HG03045 (cell line): ENCODE measurements around the gene SYNGR3.
"Not testable (repeated sequence)": the region's sequence is repeated elsewhere in the genome, so short reads cannot be mapped to it uniquely, and the experiment has no call there.

Experiments
- ATAC-seq: cut with Tn5 transposase; IDR thresholded peaks from one replicate; pipeline ENCODE4 v1.9.1; 2021; ENCODE audit warnings: mild to moderate bottlenecking, moderate library complexity; ENCODE audit not compliant: unreplicated experiment

Gene SYNGR3, protein sequence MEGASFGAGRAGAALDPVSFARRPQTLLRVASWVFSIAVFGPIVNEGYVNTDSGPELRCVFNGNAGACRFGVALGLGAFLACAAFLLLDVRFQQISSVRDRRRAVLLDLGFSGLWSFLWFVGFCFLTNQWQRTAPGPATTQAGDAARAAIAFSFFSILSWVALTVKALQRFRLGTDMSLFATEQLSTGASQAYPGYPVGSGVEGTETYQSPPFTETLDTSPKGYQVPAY

DNA sequence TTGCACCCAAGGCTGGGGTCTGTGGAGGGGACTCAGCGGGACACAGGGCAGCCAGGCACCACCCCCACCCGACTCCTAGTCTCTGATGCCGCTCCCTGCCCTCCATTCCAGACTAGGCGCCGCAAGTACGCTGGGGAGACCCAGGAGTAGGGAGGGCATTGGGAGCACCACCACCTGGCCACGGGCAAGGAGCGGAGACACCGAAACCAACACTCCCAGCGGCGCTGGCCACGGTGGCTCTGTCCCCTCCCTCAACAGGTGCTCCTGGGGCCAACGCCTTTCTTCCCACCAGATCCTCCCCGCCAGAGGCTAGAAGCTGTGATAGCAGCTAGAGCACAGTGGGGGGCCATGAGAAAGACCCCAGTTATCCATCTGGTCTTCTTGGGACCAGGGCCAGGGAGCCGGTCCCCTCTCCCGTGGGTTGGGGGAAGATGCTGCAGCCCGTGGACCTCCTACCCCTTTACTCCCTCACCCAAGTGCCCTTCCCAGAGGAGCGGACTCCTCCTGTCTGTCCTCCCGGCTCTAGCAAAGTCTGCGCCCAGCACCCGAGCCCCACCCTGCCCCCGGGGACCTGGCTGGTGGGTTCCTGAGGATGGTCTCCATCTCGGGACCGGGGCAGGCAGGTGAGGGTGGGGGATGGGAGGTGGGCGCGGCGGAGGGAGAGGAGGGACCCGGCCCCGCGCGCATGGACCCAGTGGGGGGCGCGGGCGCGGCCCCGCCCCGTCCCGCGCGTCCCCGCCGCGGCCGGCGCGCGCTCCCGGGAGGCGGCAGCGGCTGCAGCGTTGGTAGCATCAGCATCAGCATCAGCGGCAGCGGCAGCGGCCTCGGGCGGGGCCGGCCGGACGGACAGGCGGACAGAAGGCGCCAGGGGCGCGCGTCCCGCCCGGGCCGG is at the start of gene SYNGR3:
Gene SYNGR3, plus strand, starts transcription at position 762 of the 892 bp plus-strand sequence. CDS start 133 bp downstream, outside the sequence.
- no peak for ATAC-seq

DNA sequence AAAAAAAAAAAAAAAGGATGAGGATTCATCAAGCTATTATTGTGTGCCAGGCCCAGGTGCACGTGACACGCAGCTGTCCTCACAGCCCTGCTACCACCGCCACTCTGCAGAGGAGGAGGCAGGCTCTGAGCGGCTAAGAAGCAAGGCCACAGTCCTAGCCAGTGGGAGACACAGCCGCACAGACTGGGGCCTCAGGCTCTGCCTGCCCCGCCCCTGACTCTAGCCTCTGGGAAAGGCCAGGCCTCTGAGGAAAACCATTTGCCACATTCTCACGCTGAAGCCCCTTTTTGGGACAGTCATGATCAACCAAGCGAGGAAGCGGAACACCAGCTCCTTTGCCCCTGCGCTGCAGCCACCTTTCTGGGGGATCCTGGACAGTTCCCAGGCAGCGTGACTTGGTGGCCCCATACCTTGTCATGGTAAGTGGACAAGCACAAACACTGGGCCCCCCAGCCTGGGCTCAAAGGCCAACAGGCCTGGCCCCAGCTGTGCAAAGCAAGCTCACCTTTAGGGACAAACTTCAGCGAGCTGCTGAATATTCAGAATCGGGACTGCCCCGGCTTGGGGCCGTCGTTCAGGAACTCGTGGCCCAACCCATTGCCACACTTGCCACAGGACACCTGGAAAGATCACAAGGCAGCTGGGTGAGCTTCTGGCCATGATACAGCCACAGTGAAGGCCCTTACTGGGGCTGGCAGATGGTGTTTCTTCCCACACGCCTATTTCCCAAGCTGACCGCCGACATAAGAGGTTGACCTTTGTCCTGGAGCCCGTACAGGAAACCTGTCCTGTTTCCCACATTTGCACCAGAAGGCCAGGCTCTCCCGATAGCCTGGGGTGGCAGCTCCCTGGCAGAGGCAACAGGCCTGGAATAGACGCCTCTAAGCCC is 49.3 kb upstream of the SYNGR3 start:
- ATAC-seq: no peak

DNA sequence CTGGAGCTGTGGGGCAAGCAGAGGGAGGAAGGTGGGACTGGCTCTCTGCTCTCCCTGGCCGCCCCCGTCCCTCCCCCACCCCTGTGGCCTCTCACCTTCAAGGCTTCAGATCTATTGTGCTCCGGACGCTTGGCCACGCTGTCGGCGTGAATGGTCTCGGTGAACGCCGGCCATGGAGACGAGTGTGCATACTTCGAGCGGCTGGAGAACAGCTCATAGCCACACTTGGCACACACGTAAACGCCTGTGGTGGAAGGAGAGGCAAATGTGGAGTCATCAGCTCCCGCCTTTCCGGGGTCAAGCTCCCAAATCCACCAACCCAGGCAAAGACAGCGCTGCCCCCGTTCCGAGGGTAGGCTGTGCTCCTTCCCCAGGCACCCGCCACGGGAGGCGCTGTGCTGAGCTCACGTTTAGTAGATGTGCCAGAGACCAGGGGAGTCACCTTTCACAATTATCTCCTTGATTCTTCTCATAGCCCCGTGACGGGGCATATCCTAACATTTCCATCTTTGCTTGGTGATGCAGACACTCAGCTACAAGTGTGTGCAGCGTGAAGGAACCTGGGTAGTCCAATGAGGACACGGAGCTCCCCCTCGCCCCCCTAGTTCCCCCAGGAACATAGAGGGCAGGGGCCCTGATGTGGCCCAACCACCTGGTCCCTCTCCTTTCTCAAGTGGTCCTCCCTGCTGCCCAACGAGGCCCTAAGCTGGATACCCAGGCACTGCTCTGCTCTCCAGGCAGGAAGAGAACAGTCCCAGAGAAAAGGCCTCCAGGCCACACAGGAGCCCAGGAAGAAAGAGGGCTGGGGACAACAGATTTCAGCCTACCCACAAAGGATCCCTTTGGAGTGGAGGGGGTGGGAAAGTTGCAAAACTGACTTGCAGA is 48.4 kb upstream of the SYNGR3 start:
- ATAC-seq: no peak

DNA sequence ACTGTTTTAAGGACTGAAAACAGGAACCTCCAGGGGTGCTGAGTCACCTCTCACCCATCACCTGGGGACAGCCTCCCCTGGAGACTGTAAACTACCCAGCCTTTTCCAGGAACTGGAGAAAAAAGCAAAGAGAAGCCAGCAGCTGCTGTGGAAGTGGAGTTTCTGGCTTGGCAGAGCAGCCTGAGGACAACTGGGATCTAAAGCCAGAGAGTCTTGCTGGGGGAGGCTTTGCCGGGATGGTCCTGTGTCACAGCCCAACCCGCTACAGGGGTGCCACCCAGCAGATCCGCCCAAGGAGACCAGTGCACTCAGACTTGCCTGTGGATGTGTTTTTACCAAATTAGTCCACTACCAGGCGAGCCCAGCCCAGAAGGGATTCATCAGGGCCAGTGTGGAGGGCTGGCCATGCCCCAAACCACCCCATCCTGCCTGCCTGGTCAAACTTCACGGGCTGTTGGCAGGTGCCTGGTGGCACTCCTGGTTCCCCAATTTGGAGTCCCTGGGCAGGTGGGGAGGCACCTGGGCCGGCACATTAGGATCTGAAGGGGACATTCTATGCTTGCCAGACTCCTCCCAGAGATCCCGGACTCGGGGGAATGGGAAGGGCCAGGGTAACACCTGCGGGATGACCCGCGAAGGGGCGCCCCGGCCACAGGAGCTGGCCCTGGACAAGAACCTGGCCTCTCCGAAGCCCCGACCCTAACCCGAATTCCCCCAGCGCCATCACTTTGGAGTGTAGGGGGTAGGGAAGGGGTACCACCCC is 47.5 kb upstream of the SYNGR3 start:
- ATAC-seq: no peak

DNA sequence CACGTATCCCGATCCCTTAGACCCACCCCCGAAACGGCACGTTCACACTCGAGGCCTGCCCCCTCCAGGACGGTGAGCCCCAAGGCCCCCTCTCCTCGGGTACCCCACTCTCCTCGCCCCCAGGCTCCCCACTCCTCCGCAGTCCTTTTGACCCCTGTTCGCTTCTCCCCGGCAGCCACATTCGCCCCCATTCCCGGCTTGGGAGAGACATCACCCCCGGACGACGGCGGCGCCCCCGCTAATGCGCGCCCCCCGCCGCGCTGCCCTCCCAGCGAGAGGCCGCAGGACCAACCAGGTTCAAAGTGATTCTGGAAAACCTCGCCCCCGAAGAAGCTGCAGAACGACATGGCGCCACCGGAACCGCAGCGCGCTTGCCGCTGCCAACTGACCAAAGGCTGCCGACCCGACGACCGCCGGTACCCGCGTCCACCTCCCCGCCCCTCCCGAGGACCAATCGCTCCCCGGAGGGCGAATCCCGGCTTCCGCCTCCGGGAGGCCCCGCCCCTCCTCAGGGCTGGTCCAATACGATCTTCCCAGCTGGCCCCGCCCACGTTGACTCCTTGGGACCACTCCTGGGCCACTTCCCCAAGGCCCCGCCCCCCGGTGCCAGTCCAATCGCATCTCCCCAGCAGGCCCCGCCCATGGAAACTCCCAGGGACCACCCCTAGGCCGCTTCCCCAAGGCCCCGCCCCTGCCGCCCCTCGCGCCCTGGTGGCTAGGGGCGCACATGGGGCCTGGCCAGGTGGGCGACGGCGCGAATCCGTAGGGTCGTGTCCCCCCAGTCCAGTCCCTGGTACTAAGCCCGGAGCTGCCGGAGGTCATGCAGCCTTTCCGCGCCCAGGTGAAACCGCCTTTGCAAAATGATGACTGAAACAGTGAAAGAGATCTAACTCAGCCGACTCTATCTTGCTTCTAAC is 46.7 kb upstream of the SYNGR3 start, which contains the start of gene MSRB1:
Gene MSRB1, minus strand, starts transcription at position 390 of the 917 bp plus-strand sequence. Its CDS starts 43 bp downstream, at position 347.
- ATAC-seq: peak; percentile 93

DNA sequence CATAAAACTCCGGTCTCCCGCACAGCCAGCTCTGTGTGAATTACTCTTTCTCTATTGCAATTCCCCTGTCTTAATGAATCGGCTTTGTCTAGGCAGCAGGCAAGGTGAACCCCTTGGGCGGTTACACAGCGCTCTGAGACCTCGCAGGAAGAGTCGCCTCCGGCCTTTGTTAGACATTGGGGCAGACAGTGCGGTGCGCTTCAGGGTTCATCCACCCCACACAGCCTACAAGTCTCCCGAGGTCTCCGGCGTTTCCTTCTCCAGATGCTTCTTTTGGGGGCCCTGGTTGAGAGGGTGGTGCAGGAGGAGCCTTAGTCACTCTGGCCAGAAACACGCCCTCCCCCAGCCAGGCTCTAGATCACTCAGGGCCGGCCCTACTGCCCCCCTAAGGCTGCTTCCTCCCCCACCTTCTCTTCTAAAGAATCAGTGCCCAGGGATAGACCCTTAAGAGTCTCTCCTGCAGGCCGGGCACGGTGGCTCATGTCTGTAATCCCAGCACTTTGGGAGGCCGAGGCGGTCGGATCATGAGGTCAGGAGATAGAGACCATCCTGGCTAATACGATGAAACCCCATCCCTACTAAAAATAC is 45.1 kb upstream of the SYNGR3 start:
- no peak for ATAC-seq

DNA sequence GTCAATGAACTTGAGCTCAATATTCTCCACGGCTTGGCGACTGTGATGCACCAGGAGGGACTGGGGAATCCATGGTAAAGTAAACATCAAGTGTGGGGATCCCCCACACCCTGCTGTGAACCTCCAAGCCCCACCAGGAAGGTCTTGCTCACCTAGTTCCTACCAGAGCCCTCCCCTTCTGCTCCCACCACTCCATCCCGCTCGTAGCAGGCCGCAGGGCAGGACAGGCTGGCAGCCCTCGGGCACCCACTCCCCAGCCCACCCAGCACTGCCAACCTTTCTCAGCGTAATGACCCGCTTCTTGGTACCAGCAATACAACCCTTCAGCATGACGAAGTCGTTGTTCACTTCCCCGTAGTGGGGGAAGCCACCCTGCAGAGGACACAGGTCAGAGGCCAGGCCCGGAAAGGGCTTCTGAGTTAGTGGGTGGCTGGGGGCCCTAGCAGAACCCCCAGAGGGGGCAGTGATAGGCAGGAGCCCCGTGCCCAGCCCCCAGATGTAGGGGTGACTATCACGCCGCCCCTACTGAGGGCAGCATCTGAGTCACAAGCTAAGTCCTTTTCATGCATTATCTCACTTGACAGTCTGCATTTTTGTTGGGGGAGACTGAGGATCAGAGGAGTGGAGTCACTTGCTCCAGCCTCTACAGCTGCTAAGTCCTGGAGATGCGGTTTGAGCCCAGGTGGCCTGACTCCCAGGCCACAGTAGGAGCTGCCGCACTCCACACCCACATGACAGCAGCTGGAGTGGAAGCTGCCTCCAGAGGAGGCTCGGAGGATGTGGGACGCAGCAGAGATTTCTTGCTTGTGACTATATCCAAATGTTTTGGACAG is 44.0 kb upstream of the SYNGR3 start:
- no peak for ATAC-seq

DNA sequence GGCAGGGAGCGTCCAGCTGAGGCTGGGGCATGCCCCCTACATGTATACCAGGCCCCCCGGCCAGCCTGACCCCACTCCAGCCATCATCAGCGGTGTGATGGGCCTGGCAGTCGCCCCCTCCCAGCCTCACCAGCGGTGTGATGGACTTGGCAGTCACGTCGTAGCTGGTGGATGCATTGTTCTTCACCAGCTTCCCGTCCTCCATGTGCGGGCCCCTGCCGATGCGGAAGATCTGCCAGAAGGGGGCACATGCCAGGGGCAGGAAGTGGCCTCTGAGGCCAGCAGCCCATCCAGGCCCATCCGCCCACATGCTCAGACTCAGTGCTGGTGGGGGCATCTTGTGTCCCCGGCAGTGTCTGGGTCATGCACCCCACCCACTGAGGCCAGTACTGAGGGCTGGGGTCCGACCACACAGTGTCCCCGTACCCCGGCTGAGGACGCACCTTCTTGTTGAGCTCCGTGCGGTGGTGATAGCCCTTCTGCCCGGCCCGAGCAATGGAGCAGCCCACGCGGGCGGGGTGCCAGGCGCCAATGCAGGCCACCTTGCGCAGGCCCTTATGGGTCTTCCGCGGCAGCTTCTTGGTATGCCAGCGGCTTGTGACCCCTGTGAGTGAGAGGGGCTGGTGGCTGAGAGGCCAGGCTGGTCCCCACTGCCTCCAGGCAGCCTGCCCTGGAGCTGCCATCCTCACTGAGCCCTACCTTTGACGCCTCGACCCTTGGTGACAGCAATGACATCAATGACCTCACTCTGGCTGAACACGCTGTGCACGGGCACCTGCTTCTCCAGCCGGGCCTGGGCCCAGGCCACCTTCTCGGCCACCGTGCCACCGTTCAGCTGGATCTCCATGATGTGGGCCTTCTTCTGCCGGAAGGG is 43.0 kb upstream of the SYNGR3 start:
- ATAC-seq: no peak

DNA sequence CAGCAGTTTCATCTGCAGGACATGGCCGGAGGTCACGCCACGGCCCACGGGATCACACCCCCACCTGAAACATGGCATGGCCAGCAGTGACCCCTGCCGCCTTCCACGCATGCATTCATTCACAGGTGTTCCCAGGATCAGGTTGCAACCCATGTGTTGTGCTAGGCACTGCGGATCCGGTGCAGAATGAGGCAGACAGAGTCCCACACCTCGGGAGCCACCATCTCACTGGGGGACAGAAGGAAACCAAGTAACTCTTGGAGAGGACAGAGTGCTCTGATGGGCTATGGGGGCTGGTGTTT is 42.5 kb upstream of the SYNGR3 start:
- no peak for ATAC-seq

DNA sequence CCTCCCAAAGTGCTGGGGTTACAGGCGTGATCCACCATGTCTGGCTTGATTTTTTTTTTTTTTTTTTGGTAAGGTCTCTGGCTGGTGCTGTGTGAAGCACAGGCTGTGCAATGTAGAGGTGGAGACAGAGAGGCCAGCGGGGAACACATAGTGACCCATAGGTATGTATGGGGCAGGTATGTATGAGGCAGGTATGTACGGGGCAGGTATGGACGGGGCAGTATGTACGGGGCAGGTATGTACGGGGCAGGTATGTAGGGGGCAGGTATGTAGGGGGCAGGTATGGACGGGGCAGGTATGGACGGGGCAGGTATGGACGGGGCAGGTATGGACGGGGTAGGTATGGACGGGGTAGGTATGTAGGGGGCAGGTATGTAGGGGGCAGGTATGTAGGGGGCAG is 40.3 kb upstream of the SYNGR3 start:
- no peak for ATAC-seq

DNA sequence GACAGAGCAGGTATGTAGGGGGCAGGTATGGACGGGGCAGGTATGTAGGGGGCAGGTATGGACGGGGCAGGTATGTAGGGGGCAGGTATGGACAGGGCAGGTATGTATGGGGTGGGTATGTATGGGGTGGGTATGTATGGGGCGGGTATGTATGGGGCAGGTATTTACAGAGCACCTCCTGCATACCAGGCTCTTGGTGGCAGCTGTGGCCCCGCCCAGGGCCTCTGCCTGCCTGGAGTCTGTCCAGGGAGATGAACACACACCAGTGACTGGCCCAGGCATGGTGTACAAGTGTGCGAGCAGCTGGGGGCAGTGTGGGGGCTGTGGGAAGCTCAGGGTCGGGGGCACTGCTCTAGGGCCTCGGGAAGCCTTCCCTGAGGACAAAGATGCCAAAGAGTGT is 39.7 kb upstream of the SYNGR3 start:
- ATAC-seq: no peak

DNA sequence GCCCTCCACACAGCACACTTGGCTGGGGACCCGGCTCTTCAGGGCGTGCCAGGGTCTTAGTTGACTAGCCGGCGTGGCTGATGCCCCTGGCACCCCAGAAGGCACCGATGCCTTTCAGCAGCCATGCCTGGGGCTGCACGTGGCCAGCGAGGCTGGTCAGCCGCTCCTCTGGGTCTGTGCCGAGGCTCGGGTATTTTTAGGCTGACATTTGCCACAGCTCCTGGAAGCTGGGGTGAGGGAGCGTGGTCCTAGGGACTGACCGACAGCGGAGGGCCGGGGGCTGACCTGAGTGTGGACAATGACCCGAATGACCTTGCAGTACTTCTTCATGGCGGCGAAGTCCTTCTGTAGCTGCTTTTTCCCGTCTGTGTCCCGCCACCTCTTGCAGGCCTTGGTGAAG is 39.2 kb upstream of the SYNGR3 start:
- no peak for ATAC-seq

DNA sequence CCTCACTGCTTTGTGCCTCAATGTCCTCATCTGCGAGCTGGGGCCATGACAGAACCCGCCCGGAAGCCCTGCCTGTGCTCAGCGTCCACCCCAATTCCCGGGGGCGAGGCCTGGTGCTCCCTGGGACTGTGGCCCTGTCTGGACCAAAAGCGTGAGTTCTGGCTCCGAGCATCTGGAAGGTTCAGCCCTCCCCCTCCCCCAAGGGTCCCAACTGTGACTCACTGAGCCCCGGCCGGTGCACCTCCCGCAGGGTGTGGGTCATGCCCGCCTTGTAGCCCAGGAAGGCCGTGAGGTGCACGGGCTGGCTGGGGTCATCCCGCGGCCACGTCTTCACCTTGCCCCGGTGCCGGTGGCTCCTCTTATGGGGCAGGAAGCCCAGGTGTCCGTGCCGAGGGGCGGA is 36.0 kb upstream of the SYNGR3 start:
- no peak for ATAC-seq

DNA sequence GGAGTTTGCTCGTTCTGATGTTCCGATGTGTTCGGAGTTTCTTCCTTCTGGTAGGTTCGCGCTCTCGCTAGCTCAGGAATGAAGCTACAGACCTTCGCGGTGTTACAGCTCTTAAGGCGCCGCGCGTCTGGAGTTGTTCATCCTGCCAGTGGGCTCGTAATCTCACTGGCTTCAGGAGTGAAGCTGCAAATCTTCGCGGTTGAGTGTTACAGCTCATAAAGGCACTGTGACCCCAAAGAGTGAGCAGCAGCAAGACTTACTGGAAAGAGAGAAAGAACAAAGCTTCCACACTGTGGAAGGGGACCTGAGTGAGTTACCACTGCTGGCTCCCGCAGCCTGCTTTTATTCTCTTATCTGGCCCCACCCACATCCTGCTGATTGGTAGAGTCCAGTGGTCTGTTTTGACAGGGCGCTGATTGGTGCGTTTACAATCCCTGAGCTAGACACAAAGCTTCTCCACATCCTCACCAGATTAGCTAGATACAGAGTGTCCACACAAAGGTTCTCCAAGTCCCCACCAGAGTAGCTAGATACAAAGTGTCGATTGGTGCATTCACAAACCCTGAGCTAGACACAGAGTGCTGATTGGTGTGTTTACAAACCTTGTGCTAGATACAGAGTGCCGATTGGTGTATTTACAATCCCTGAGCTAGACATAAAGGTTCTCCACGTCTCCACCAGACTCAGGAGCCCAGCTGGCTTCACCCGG is 32.2 kb upstream of the SYNGR3 start:
- not testable (repeated sequence) for ATAC-seq

DNA sequence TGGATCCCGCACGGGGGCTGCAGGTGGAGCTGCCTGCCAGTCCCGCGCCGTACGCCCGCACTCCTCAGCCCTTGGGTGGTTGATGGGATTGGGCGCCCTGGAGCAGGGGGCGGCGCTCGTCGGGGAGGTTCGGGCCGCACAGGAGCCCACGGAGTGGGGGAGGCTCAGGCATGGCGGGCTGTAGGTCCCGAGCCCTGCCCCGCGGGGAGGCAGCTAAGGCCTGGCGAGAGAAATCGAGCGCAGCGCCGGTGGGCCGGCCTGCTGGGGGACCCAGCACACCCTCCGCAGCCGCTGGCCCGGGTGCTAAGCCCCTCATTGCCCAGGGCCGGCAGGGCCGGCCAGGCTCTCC is 31.7 kb upstream of the SYNGR3 start:
- ATAC-seq: not testable (repeated sequence)

DNA sequence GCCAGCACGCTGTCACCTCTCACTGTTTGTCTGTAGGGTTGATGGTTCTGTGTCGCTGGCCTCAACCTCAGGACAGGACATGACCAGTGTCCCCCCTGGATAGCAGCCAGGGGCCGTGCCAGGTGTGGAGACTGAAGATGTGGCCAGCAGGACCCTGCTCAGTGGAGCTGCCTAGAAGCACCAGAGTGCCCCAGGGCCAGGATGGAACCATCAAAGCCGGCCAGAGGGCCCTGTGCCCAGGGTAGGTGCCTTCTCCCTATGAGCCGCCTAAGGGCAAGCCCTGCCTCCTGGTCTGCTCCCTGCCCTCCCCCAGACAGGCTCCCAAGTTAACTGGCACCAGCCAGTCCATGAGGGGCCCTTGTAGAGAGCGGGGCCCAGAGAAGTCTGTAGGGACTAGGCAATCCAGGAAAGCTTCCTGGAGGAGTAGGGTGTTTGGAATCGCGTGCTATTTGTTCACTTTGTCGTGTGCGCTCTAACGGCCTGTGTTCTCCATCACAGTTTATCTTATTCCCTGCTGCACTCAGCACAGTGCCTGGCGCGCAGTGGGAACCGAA is 31.0 kb upstream of the SYNGR3 start:
- ATAC-seq: no peak
